Thyroid gland (tissue), 4 donors: ENCODE data around the gene B4GALNT3. TPM values are rescaled to one million over a fixed set of nuclear protein-coding genes. Genes with fewer than 3 reads are reported as not detected.

Experiments used
- DNase-seq, 2 donors: peaks; one replicate each; pipeline ENCODE4 v3.0.0-alpha.2; 2019
- H3K27ac ChIP-seq, 3 donors: fragments of 200-600 bp; sonication (generic); 1 replicate in 2 of 3; 2 replicates in 1 of 3; pipeline ENCODE4 v1.5.1; 2016 to 2019; ENCODE audit warnings: mild to moderate bottlenecking in 1 of 3, moderate library complexity in 1 of 3
- H3K27me3 ChIP-seq: fragments of 200-600 bp; sonication (generic); one replicate; pipeline ENCODE4 v1.5.1; 2019
- H3K36me3 ChIP-seq, 2 donors: fragments of 200-600 bp; sonication (generic); one replicate each; pipeline ENCODE4 v1.5.1; 2016 to 2019
- H3K4me1 ChIP-seq, 2 donors: fragments of 200-600 bp; sonication (generic); one replicate each; pipeline ENCODE4 v1.5.1; 2017 to 2019
- H3K4me3 ChIP-seq, 3 donors: fragments of 200-600 bp; sonication (generic); replicated peaks in 1 of 3; 1 replicate in 2 of 3; 2 replicates in 1 of 3; pipeline ENCODE4 v1.5.1; 2016; ENCODE audit warnings: mild to moderate bottlenecking in 1 of 3
- H3K9me3 ChIP-seq: fragments of 200-600 bp; sonication (generic); one replicate; pipeline ENCODE4 v1.5.1; 2017
- CTCF ChIP-seq, 6 experiments: fragments of 200-600 bp in 3 of 6; fragments of 450-650 bp in 3 of 6; sonication (generic) in 3 of 6; IDR thresholded peaks; one replicate each; pipeline ENCODE4 v1.5.1; 2016 to 2019; ENCODE audit warnings: antibody characterized with exemption in 6 of 6, mild to moderate bottlenecking in 2 of 6, inconsistent platforms in 1 of 6, moderate library complexity in 1 of 6
- POLR2A ChIP-seq, 2 donors: fragments of 450-650 bp; IDR thresholded peaks; one replicate each; pipeline ENCODE4 v1.6.1; 2017; ENCODE audit warnings: antibody characterized with exemption in 2 of 2, mild to moderate bottlenecking in 2 of 2, moderate library complexity in 1 of 2
- WGBS, 2 donors: methylation state at CpG; one replicate each; pipeline ENCODE4 v1.1.5; 2017; 5-methylcytosine and 5-hydroxymethylcytosine counted together
- intact Hi-C: fragments of 100-400 bp; cut with DNase I; formaldehyde crosslinking; loops from one replicate; pipeline ENCODE4 v1.15.1; 2023
- total RNA-seq, 4 donors: library from RNA; depleted of rRNA; stranded (reverse); fragments of >200 nt; gene quantifications; one replicate each; pipeline ENCODE4 v1.2.3, GENCODE V29; 2016

The B4GALNT3 gene
- total RNA-seq, 4 donors from 2014 or later: 3.9 to 6.6 (median 5.6) TPM

- no peaks in the 10 kb centered on the region for H3K27me3 ChIP-seq
- H3K36me3 ChIP-seq: no peaks in the 10 kb centered on the region
- no peak overlapping the region for H3K27ac ChIP-seq
- 80 to 99% methylated on average over 4 of the region's 4 CpGs for WGBS, 2 donors
- no peak for DNase-seq
- no peaks in the 10 kb centered on the region for H3K4me1 ChIP-seq
- no peak for TF ChIP-seq CTCF (IDR thresholded peaks at IDR 0.05)
- no peak for TF ChIP-seq POLR2A (IDR thresholded peaks at IDR 0.05)
- no peak overlapping the region for H3K4me3 ChIP-seq
- no peaks in the 10 kb centered on the region for H3K9me3 ChIP-seq
- intact Hi-C loops: no loop called here
These were observed 68.0 kb downstream of the B4GALNT3 start for GRCh38 chr12:527729-528128.

- 93 to 96% methylated on average over 6 of the region's 6 CpGs for WGBS, 2 donors
- H3K27me3 ChIP-seq: no peaks in the 10 kb centered on the region
- intact Hi-C loops: no loop called here
- H3K4me3 ChIP-seq: no peak overlapping the region
- no peaks in the 10 kb centered on the region for H3K9me3 ChIP-seq
- TF ChIP-seq CTCF (IDR thresholded peaks at IDR 0.05): no peak
- no peak for TF ChIP-seq POLR2A (IDR thresholded peaks at IDR 0.05)
- H3K36me3 ChIP-seq: no peaks in the 10 kb centered on the region
- no peaks in the 10 kb centered on the region for H3K4me1 ChIP-seq
- DNase-seq: no peak
- no peak overlapping the region for H3K27ac ChIP-seq
These were observed 70.6 kb downstream of the B4GALNT3 start for GRCh38 chr12:530308-530707.

GRCh38 chr12:530821-531220 lies 71.1 kb downstream of the B4GALNT3 start:
- Histone ChIP-seq H3K4me3 (no peak overlapping the region), H3K9me3 (no peaks in the 10 kb centered on the region), H3K4me1 (no peaks in the 10 kb centered on the region), H3K27ac (no peak overlapping the region), H3K36me3 (no peaks in the 10 kb centered on the region), H3K27me3 (no peaks in the 10 kb centered on the region)
- 90 to 93% methylated on average over 6 of the region's 6 CpGs for WGBS, 2 donors
- intact Hi-C loops: no loop called here
- DNase-seq: no peak
- TF ChIP-seq CTCF (IDR thresholded peaks at IDR 0.05): no peak
- no peak for TF ChIP-seq POLR2A (IDR thresholded peaks at IDR 0.05)

GRCh38 chr12:531951-532585 lies 72.3 kb downstream of the B4GALNT3 start:
- no peak overlapping the region for H3K4me3 ChIP-seq
- no peak for DNase-seq
- no peak overlapping the region for H3K27ac ChIP-seq
- H3K36me3 ChIP-seq: no peaks in the 10 kb centered on the region
- H3K4me1 ChIP-seq: no peaks in the 10 kb centered on the region
- no peak for TF ChIP-seq CTCF (IDR thresholded peaks at IDR 0.05)
- no peak for TF ChIP-seq POLR2A (IDR thresholded peaks at IDR 0.05)
- H3K27me3 ChIP-seq: no peaks in the 10 kb centered on the region
- no peaks in the 10 kb centered on the region for H3K9me3 ChIP-seq
- 89 to 91% methylated on average over 3 of the region's 3 CpGs for WGBS, 2 donors
- intact Hi-C loops: no loop called here

- no peaks in the 10 kb centered on the region for H3K9me3 ChIP-seq
- no peak for DNase-seq
- H3K27ac ChIP-seq: no peak overlapping the region
- no peak overlapping the region for H3K4me3 ChIP-seq
- no peaks in the 10 kb centered on the region for H3K4me1 ChIP-seq
- intact Hi-C loops: no loop called here
- TF ChIP-seq CTCF (IDR thresholded peaks at IDR 0.05): no peak
- no peaks in the 10 kb centered on the region for H3K36me3 ChIP-seq
- no peaks in the 10 kb centered on the region for H3K27me3 ChIP-seq
- WGBS, 2 donors: 87 to 94% methylated on average over 9 of the region's 9 CpGs
These were observed 73.3 kb downstream of the B4GALNT3 start for GRCh38 chr12:532908-533565.
